SH-SY5Y (cell line): ENCODE measurements around the gene YBEY.

Experiments
- GATA2 ChIP-seq: IDR thresholded peaks from 2 replicates; pipeline ENCODE4 v1.6.1; 2011; ENCODE audit warnings: mild to moderate bottlenecking, low read depth, low read length
- GATA3 ChIP-seq: IDR thresholded peaks from 2 replicates; pipeline ENCODE4 v1.6.1; 2011; ENCODE audit warnings: low read depth, mild to moderate bottlenecking, low read length, moderate library complexity

DNA sequence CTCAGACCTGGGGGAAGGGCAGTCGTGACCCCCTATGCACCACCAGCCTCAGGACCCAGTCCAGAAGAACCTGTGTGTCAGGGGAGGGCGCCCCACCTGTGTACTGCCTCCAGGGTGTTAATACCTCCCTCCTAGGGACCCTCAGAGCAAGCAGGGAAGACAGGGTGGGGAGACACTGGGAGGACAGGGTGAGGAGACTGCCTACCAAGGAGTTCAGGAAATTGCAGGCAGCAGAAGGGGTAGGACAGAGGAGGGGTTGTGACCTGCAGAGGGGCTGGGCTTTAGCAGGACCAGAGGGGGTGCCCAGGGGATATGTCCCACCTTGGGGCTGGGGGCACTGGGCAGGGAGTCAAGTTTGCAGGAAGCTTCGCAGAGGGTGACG, 32.3 kb downstream of the YBEY start:
- no peak for TF ChIP-seq GATA3
- no peak for TF ChIP-seq GATA2
